ENCODE data around the gene NDST3.

The NDST3 gene

DNA sequence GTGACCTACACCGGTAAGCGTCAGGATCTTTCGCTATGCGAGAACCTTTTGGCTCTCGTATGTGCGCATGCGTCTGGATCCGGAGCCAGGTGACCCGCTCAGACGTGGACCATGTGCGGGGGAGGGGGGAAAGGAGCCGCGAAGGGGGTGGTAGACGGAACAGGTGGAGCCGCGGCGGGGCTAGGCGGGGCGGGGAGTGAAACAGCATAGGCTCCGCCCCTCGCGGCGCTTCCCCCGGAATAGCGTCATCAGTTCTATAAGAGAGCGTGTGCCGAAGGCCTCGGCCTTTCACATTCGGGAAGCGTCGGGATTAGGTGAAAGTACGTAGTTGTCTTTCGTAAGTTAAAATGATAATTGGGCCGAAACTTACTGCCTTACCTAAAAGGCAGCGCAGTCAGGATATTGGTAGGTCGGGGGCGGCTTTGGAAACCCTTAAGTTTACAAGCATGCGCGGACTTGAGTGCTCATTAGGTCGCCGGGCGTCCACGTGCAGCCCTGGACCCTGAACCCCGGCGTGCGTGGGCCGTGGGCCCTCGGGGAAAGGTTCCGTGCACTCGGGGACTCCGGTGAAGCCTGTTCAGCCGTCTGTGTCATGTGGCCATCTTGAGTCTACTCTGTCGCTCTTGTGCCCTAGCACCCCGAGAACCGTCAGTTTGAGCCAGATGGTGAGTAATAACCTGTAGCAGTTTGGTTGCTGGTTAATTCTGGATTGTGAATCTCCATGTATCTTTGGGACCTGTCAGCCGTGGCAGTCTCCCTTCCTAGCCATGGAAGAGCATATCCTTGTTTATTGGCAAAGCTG, 244.4 kb downstream of the NDST3 start:
- H3K36me3 Mint-ChIP-seq (ENCODE audit: low read depth), result peaks cover 44% of the 10 kb centered on the region
- H3K27me3 Mint-ChIP-seq (ENCODE audit: low read depth), result peaks cover 2% of the 10 kb centered on the region
- H3K4me3 Mint-ChIP-seq, result peak overlapping the region; percentile 89
- no peaks in the 10 kb centered on the region for H3K9me3 Mint-ChIP-seq
- peaks cover 26% of the 10 kb centered on the region for H3K4me1 Mint-ChIP-seq (ENCODE audit: low read depth)
- peak overlapping the region; percentile 94 for H3K27ac Mint-ChIP-seq
- peak; percentile 94 for DNase-seq (ENCODE audit: low spot score)

DNA sequence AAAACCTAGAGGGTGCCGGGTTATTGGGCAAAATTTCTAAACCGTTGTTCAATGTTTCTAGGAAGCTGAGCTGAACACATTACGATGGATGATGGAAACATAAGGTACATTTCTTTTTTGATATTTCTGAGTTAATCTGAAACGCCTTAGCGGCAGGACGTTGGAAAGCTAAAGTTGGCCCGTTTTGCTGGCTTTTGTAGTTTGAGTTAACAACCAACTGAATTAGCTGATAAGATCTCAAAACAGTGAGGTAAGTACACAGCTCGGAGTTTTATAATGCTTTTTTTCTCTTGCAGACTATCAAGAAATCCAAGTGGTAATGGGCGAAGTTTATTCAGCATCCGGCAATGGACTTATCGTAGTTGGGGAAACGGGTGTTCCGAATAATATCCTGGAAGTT, 245.0 kb downstream of the NDST3 start:
- Mint-ChIP-seq H3K27me3 (ENCODE audit: low read depth) (peaks cover 2% of the 10 kb centered on the region), H3K9me3 (no peaks in the 10 kb centered on the region), H3K36me3 (ENCODE audit: low read depth) (peaks cover 44% of the 10 kb centered on the region), H3K4me3 (peak overlapping the region; percentile 89), H3K27ac (peak overlapping the region; percentile 94), H3K4me1 (ENCODE audit: low read depth) (peaks cover 27% of the 10 kb centered on the region)
- no peak for DNase-seq (ENCODE audit: low spot score)

DNA sequence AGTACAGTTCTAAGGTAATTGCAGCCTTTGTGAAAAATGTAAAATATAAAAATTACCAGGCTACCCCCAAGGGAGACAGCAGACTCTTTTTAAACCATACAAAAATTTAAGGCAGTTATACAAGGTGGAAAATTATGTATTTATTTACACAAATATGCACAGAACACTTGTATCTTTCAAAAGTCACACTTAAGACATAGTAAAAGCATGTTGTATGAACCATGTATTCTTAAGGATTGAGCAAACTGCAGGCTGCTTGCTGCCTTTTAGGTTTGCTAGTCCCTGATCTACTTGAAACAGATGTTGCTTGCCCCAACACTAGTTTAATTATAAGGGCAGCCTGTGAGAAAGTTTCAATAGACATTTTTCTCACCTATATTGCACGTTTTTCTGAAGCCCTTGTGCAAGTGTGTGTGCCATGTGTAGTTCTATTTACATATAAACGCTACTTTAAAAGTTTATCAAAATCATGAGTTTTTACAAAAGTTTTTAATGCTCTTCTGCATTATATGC, 245.7 kb downstream of the NDST3 start:
- Mint-ChIP-seq H3K9me3 (no peaks in the 10 kb centered on the region), H3K27me3 (ENCODE audit: low read depth) (peaks cover 2% of the 10 kb centered on the region), H3K4me3 (peak overlapping the region; percentile 89), H3K36me3 (ENCODE audit: low read depth) (peaks cover 44% of the 10 kb centered on the region), H3K4me1 (ENCODE audit: low read depth) (peaks cover 29% of the 10 kb centered on the region), H3K27ac (peak overlapping the region; percentile 94)
- DNase-seq (ENCODE audit: low spot score), result no peak

DNA sequence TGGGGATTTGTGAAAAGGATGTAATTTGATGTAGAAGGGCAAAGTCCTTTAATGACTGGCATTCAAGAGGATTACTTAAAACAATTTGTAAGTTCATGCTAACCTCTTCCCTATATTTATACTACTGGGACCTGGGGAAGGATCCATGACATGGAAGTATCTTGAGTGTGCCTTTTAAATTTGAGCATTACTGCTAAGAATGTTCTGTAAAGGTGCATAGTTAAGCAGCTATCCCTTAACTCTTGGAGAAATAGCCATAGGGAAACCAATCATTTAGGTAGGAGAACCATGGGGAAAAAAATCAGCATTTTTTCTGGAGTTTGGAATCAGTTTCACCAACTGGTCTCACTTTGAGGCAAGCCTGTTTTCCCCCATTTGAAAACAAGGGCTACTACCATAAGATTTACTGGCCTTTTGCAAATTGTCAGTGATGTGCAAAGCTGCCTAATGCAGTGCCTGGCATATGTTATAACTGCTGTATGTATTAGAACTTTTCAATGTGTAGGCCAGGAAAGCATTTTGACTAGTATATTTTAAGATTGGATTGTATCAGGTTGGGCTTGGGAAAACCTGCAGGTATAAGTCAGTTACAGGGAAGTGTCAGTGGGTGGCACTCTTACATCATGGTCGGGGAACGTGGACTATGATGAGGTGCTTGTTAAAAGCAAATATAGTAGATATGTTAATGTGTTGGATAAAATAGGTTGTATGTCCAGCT, 246.4 kb downstream of the NDST3 start:
- no peaks in the 10 kb centered on the region for H3K27me3 Mint-ChIP-seq (ENCODE audit: low read depth)
- no peak for DNase-seq (ENCODE audit: low spot score)
- H3K4me3 Mint-ChIP-seq, result peak overlapping the region; percentile 89
- peaks cover 44% of the 10 kb centered on the region for H3K36me3 Mint-ChIP-seq (ENCODE audit: low read depth)
- H3K4me1 Mint-ChIP-seq (ENCODE audit: low read depth), result peaks cover 28% of the 10 kb centered on the region
- no peaks in the 10 kb centered on the region for H3K9me3 Mint-ChIP-seq
- H3K27ac Mint-ChIP-seq, result peak overlapping the region; percentile 53

DNA sequence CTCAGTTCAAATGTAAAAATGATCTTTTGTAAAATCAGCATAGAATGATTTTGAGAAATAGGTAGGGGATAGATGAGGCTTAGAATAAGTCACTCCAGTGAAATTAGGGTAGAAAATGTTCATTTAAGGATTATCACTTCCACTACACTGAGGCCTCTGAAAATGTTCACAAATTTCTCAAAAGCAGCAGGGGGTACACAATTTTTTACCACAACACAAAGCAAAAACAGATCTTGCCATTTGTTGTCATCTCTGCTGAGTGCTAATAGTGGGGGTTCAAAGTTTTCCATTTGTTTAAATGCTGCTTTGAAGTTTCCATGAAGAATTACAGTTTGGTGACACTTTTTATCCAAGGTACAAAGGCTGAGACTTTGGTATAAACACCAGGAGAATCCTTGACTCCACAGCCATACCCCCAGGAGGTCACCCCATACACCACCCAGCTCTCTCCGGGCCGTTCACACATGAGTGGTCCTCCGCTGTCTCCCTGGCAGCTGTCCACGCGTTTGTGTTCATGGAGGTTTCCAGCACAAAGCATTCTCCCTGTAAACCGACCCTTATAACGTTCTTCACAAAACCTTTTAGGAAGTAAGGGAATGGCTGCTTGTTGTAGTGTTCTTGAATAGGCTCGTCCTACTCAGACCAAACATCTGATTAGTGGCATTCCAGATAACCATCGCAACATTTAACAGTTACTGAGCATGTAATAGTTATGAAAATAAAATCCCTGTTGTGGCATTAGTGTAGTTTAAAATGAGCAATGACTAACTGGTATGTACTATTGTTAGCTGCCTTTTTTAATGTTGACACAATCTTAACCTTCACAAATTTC, 247.5 kb downstream of the NDST3 start:
- peaks cover 27% of the 10 kb centered on the region for H3K4me1 Mint-ChIP-seq (ENCODE audit: low read depth)
- H3K27me3 Mint-ChIP-seq (ENCODE audit: low read depth), result no peaks in the 10 kb centered on the region

DNA sequence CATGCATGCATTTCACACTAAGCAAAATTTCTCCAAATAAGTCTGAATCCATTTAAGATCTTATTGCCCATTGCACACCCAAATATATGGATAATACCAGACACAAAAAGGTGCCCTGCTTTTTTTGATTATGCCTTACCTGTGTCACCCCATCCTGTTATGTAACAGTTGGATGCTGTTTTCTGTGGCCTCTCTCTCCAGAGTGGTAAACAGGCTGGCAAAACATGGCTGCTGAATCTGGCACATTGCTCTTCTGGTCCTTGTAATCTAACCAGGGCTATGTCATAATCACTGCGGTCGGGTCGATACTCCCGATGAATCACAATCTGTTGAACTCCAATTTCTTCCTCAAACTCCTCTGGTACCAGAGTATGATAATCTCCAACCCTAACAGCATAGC, 248.4 kb downstream of the NDST3 start:
- no peak for DNase-seq (ENCODE audit: low spot score)
- Mint-ChIP-seq H3K36me3 (ENCODE audit: low read depth) (peaks cover 44% of the 10 kb centered on the region), H3K9me3 (no peaks in the 10 kb centered on the region), H3K4me1 (ENCODE audit: low read depth) (peaks cover 24% of the 10 kb centered on the region), H3K4me3 (no peak overlapping the region), H3K27me3 (ENCODE audit: low read depth) (no peaks in the 10 kb centered on the region), H3K27ac (no peak overlapping the region)

More for the DNA sequence above, 247.5 kb downstream of the NDST3 start:
- Mint-ChIP-seq H3K36me3 (ENCODE audit: low read depth) (peaks cover 44% of the 10 kb centered on the region), H3K4me3 (peak overlapping the region; percentile 89), H3K9me3 (no peaks in the 10 kb centered on the region), H3K27ac (peak overlapping the region; percentile 23)
- no peak for DNase-seq (ENCODE audit: low spot score)

DNA sequence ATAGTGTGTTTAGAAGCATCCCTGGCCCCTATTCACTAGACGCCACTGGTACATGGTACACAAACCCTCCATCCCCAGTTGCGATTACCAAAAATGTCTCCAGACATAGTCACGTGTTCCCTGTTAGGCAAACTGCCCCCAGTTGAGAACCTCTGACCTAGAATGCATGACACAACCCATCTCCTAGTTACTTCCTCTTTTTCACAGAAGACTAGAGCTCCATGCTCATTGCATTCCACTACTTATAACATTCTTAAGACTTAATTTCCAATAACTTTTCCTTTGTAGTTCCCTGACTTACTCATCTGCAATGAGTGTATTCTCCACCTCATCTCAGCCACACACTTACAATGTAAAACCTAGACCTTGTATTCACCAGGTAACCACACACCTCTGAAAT, 249.9 kb downstream of the NDST3 start:
- Mint-ChIP-seq H3K9me3 (no peaks in the 10 kb centered on the region), H3K4me3 (no peak overlapping the region), H3K36me3 (ENCODE audit: low read depth) (peaks cover 37% of the 10 kb centered on the region), H3K27me3 (ENCODE audit: low read depth) (no peaks in the 10 kb centered on the region), H3K27ac (no peak overlapping the region), H3K4me1 (ENCODE audit: low read depth) (peaks cover 20% of the 10 kb centered on the region)
- DNase-seq (ENCODE audit: low spot score), result no peak

DNA sequence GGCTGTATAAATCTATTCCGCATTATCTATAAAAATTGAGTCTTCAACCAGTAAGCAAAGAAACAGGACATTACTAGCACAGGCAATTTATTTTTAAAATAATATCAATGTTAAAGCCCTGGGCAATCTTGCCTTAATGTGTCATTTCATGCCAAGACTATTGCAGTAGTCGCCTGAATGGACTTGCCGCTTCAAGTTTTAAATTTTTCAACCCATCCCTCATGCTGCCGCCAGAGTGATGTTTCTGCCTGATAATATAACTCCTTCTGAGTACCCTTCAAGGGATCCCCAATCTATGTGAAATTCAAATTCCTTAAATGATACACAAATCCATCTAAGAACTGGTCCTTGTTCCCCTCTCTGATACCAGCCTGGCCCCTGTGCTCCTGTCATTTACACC, 251.6 kb downstream of the NDST3 start:
- Mint-ChIP-seq H3K36me3 (ENCODE audit: low read depth) (peaks cover 21% of the 10 kb centered on the region), H3K27ac (no peak overlapping the region), H3K4me1 (ENCODE audit: low read depth) (peaks cover 8% of the 10 kb centered on the region), H3K4me3 (no peak overlapping the region), H3K9me3 (no peaks in the 10 kb centered on the region), H3K27me3 (ENCODE audit: low read depth) (peaks cover 4% of the 10 kb centered on the region)
- DNase-seq (ENCODE audit: low spot score), result no peak

DNA sequence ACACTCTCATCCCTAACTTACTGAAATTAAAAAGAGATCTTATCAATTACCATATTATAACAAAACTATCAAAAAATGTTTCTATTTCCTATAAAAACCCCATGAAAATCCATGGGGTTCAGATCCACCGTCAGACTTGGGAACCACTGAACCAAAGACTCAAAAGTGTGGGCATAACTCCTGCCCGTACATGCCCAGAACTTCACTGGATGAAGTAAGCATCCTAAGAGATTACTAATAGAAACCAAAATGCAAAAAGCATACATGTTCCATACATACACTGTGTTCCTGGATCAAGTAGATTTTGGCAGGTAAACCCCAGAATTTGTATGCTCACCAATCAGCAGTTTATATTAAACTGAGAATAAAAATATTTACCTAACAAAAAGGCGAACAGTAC, 252.4 kb downstream of the NDST3 start:
- no peak for DNase-seq (ENCODE audit: low spot score)
- peaks cover 9% of the 10 kb centered on the region for H3K27me3 Mint-ChIP-seq (ENCODE audit: low read depth)
- H3K36me3 Mint-ChIP-seq (ENCODE audit: low read depth), result peaks cover 13% of the 10 kb centered on the region
- H3K27ac Mint-ChIP-seq, result no peak overlapping the region
- H3K4me1 Mint-ChIP-seq (ENCODE audit: low read depth), result peaks cover 3% of the 10 kb centered on the region
- no peak overlapping the region for H3K4me3 Mint-ChIP-seq
- no peaks in the 10 kb centered on the region for H3K9me3 Mint-ChIP-seq

DNA sequence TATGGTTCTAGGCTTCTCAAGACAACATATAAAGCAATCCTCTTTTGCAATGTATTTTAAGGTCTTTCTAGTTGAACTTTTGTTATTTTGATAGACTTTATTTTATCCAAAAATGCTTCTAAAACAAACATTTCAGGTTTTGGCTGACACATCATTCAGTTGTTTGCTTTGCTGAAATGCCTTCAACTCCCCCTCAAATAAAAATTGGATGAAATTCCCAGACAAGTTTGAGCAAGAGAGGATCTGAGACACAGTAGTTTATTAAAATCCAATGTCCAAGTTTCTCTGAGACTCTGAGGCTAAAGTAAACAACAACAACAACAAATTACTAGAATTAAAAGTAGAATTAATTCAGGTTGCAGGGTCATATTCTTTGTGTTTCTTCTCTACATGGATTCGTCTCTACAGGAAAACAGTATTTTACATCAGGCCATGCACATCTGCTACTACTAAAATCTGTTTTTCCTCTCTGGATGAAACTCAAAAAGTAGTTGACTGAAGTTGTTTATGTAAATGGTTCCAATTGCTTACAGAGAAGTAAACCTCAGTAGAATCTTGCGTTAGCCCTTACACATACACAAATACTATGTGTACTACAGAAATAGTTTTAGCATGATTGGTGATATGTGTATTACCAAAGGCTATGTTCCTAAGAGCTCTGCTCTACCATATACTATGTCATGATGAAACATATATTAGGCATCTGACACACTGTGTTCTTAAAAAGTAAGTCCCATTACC, 253.6 kb downstream of the NDST3 start:
- peaks cover 9% of the 10 kb centered on the region for H3K27me3 Mint-ChIP-seq (ENCODE audit: low read depth)
- H3K9me3 Mint-ChIP-seq, result no peaks in the 10 kb centered on the region
- H3K4me1 Mint-ChIP-seq (ENCODE audit: low read depth), result peaks cover 3% of the 10 kb centered on the region
- H3K4me3 Mint-ChIP-seq, result no peak overlapping the region
- H3K36me3 Mint-ChIP-seq (ENCODE audit: low read depth), result peaks cover 3% of the 10 kb centered on the region
- no peak overlapping the region for H3K27ac Mint-ChIP-seq
- no peak for DNase-seq (ENCODE audit: low spot score)

DNA sequence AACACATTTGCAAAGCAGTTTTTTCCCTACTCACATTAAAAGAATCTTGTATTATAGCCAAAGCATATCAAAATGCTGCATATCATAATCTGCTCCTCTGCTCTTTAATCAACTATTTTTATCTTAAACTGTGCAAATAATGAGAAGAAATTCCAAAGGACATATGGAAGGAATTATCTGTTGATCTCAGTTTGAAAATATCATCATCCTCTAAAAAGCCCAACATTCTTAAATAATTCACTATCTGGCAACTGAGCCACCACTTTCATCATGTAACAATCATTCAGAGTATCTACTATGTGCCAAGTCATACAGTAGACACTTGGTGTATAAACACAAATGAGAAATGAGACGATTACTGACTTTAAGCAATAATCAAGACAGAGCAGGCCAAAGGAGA, 255.5 kb downstream of the NDST3 start:
- DNase-seq (ENCODE audit: low spot score), result no peak
- Mint-ChIP-seq H3K36me3 (ENCODE audit: low read depth) (no peaks in the 10 kb centered on the region), H3K27me3 (ENCODE audit: low read depth) (peaks cover 9% of the 10 kb centered on the region), H3K27ac (no peak overlapping the region), H3K4me1 (ENCODE audit: low read depth) (no peaks in the 10 kb centered on the region), H3K9me3 (no peaks in the 10 kb centered on the region), H3K4me3 (no peak overlapping the region)

DNA sequence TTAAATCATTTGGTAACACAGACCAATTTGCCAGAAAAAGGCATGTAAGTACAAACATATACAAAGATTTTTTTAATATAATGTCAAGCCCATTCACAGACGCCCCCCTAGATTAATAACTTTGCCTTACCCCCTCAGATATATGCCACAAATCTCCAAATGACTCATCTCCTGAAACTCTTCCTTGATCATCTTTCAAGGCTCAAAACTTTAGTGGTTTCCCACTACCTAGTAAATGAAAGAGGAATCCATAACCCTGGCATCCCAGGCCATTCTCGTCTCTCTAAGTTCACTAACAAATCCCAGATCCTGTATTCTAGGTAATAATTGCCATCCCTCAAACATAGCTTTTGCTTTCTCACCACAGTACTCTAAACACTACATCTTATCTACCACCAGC, 256.7 kb downstream of the NDST3 start:
- H3K27ac Mint-ChIP-seq, result no peak overlapping the region
- no peaks in the 10 kb centered on the region for H3K36me3 Mint-ChIP-seq (ENCODE audit: low read depth)
- DNase-seq (ENCODE audit: low spot score), result no peak
- no peak overlapping the region for H3K4me3 Mint-ChIP-seq
- H3K4me1 Mint-ChIP-seq (ENCODE audit: low read depth), result no peaks in the 10 kb centered on the region
- H3K9me3 Mint-ChIP-seq, result no peaks in the 10 kb centered on the region
- H3K27me3 Mint-ChIP-seq (ENCODE audit: low read depth), result peaks cover 9% of the 10 kb centered on the region

DNA sequence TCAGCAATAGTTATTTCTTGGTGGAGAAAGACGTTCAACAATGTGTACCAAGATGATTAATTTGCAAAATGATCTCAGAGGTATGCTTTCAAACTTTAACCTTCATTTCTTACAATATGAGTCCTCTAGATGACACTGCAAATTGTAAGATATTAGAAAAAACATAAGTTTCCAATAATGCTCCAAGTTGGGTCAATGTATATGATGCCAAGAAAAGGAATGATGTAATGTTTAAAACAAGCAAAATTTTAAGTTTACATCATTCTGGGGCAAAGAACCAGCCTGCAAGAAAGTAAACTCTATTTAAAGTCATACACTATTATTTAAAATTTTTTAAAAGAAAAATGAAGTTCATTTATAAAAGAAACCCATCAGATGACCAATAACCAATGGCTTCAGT, 262.4 kb downstream of the NDST3 start:
- no peak overlapping the region for H3K27ac Mint-ChIP-seq
- no peak overlapping the region for H3K4me3 Mint-ChIP-seq
- H3K4me1 Mint-ChIP-seq (ENCODE audit: low read depth), result no peaks in the 10 kb centered on the region
- DNase-seq (ENCODE audit: low spot score), result no peak
- no peaks in the 10 kb centered on the region for H3K36me3 Mint-ChIP-seq (ENCODE audit: low read depth)
- no peaks in the 10 kb centered on the region for H3K9me3 Mint-ChIP-seq
- no peaks in the 10 kb centered on the region for H3K27me3 Mint-ChIP-seq (ENCODE audit: low read depth)

Measured in T-helper 2 cell treated with Interferon-gamma antibody and Interleukin-4, amounts not matched to agents 5 μg/mL and 100 μg/mL, for 36 hours (primary cell).